ENCODE results near the gene SLC6A12. TPM values are rescaled to one million over a fixed set of nuclear protein-coding genes. Genes with fewer than 3 reads are reported as not detected.

SLC6A12 gene
- total RNA-seq, 2 experiments from 2014 or later, result not detected

DNA sequence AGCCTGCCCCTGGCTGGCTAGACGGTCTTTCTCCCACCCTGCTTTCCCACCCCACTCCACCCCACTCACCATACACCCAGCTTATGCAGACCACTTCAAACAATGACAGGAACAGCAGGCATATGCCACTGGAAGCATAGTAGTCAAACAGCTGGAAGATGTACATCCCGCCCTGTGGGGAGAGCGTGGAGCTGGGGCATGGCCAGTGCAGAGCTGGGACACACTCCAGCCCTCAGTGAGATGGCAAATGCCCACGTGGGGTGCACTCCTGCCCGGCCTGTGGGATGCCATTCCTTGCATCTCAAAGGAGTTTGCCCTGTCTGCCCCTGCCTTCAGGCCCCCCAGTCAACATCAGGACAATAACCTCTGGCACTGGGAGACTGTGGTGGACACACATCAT is 18.8 kb downstream of the SLC6A12 start:
- no peak overlapping the region for H3K27ac Mint-ChIP-seq
- ChIA-PET CTCF (no interaction called here), POLR2A (no interaction called here)
- peaks cover 61% of the 10 kb centered on the region for H3K27me3 Mint-ChIP-seq
- H3K4me3 Mint-ChIP-seq, result no peak overlapping the region
- Histone ChIP-seq H3K4me3 (ENCODE audit: low read length) (no peak overlapping the region), H3K27ac (ENCODE audit: low read depth in 1 of 2, low read length in 2 of 2) (no peak overlapping the region), H3K9me3 (ENCODE audit: control insufficient read depth in 1 of 2, insufficient read depth in 1 of 2, low read length in 2 of 2) (peaks cover 0 to 5% of the 10 kb centered on the region in 2 experiments), H3K4me1 (ENCODE audit: insufficient read depth, low read length) (no peaks in the 10 kb centered on the region), H3K27me3 (ENCODE audit: control insufficient read depth in 1 of 2, insufficient read depth in 2 of 2, low read length in 2 of 2) (peaks cover 4 to 6% of the 10 kb centered on the region in 2 experiments), H3K36me3 (ENCODE audit: insufficient read depth, low read length) (no peaks in the 10 kb centered on the region)
- TF ChIP-seq, protein P1, sequence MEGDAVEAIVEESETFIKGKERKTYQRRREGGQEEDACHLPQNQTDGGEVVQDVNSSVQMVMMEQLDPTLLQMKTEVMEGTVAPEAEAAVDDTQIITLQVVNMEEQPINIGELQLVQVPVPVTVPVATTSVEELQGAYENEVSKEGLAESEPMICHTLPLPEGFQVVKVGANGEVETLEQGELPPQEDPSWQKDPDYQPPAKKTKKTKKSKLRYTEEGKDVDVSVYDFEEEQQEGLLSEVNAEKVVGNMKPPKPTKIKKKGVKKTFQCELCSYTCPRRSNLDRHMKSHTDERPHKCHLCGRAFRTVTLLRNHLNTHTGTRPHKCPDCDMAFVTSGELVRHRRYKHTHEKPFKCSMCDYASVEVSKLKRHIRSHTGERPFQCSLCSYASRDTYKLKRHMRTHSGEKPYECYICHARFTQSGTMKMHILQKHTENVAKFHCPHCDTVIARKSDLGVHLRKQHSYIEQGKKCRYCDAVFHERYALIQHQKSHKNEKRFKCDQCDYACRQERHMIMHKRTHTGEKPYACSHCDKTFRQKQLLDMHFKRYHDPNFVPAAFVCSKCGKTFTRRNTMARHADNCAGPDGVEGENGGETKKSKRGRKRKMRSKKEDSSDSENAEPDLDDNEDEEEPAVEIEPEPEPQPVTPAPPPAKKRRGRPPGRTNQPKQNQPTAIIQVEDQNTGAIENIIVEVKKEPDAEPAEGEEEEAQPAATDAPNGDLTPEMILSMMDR (IDR thresholded peaks at IDR 0.05), result no peak
- no peak for ATAC-seq (ENCODE audit: poor library complexity)
- intact Hi-C loops (cut with DNase I, micrococcal nuclease), result no loop called here
- H3K9me3 Mint-ChIP-seq, result no peaks in the 10 kb centered on the region
- H3K4me1 Mint-ChIP-seq (ENCODE audit: low read depth), result no peaks in the 10 kb centered on the region
- DNase-seq, result no peak
- no peaks in the 10 kb centered on the region for H3K36me3 Mint-ChIP-seq (ENCODE audit: low read depth)

GRCh38 chr12:194276-194675 is 19.7 kb downstream of the SLC6A12 start:
- H3K27ac Mint-ChIP-seq, result no peak overlapping the region
- TF ChIP-seq, protein P1 (IDR thresholded peaks at IDR 0.05), result no peak
- ATAC-seq (ENCODE audit: poor library complexity) (no peak), DNase-seq (no peak)
- H3K36me3 ChIP-seq (ENCODE audit: insufficient read depth, low read length), result no peaks in the 10 kb centered on the region
- H3K27me3 ChIP-seq (ENCODE audit: control insufficient read depth in 1 of 2, insufficient read depth in 2 of 2, low read length in 2 of 2), result peaks cover 6 to 11% of the 10 kb centered on the region in 2 experiments
- H3K27me3 Mint-ChIP-seq, result peaks cover 64% of the 10 kb centered on the region
- H3K4me1 Mint-ChIP-seq (ENCODE audit: low read depth), result no peaks in the 10 kb centered on the region
- ChIA-PET CTCF (no interaction called here), POLR2A (no interaction called here)
- no peak overlapping the region for H3K4me3 ChIP-seq (ENCODE audit: low read length)
- intact Hi-C loops (cut with DNase I, micrococcal nuclease), result no loop called here
- H3K9me3 Mint-ChIP-seq, result no peaks in the 10 kb centered on the region
- peaks cover 0 to 5% of the 10 kb centered on the region in 2 experiments for H3K9me3 ChIP-seq (ENCODE audit: control insufficient read depth in 1 of 2, insufficient read depth in 1 of 2, low read length in 2 of 2)
- peaks cover 4% of the 10 kb centered on the region for H3K4me1 ChIP-seq (ENCODE audit: insufficient read depth, low read length)
- no peaks in the 10 kb centered on the region for H3K36me3 Mint-ChIP-seq (ENCODE audit: low read depth)
- H3K4me3 Mint-ChIP-seq, result no peak overlapping the region
- no peak overlapping the region for H3K27ac ChIP-seq (ENCODE audit: low read depth in 1 of 2, low read length in 2 of 2)

DNA sequence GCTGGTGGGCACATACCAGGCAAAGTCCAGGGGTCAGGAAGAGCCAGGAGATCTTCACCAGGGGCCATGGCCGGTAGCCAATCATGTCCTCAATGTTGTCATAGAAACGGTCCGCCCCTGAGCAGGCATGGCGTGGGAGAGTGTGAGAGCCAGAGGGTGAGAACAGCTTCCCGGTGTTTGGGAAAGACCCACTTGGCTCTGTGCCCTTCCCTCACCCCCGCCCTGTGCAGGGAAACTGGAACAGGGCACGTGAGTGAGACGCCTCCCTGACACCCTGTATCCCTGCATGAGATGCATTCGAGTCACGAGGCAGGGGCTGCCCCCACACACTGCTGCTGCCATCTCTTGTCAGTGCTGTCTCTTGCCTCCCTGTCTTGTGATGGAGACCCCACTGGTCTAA is 20.7 kb downstream of the SLC6A12 start:
- Histone ChIP-seq H3K4me1 (ENCODE audit: insufficient read depth, low read length) (peaks cover 5% of the 10 kb centered on the region), H3K4me3 (ENCODE audit: low read length) (no peak overlapping the region), H3K27me3 (ENCODE audit: control insufficient read depth in 1 of 2, insufficient read depth in 2 of 2, low read length in 2 of 2) (peaks cover 6 to 11% of the 10 kb centered on the region in 2 experiments), H3K36me3 (ENCODE audit: insufficient read depth, low read length) (no peaks in the 10 kb centered on the region), H3K9me3 (ENCODE audit: control insufficient read depth in 1 of 2, insufficient read depth in 1 of 2, low read length in 2 of 2) (peaks cover 0 to 12% of the 10 kb centered on the region in 2 experiments), H3K27ac (ENCODE audit: low read depth in 1 of 2, low read length in 2 of 2) (no peak overlapping the region)
- H3K27ac Mint-ChIP-seq, result no peak overlapping the region
- peaks cover 60% of the 10 kb centered on the region for H3K27me3 Mint-ChIP-seq
- intact Hi-C loops (cut with DNase I, micrococcal nuclease), result no loop called here
- H3K9me3 Mint-ChIP-seq, result no peaks in the 10 kb centered on the region
- no peaks in the 10 kb centered on the region for H3K36me3 Mint-ChIP-seq (ENCODE audit: low read depth)
- ChIA-PET POLR2A (no interaction called here), CTCF (no interaction called here)
- H3K4me1 Mint-ChIP-seq (ENCODE audit: low read depth), result no peaks in the 10 kb centered on the region
- no peak for ATAC-seq (ENCODE audit: poor library complexity)
- DNase-seq, result no peak
- TF ChIP-seq, protein P1 (IDR thresholded peaks at IDR 0.05), result no peak
- no peak overlapping the region for H3K4me3 Mint-ChIP-seq
